CD14-positive monocyte (primary cell): ENCODE data around the gene GCG. TPM values are rescaled to one million over a fixed set of nuclear protein-coding genes. Genes with fewer than 3 reads are reported as not detected.

ENCODE experiments used
- DNase-seq, 3 donors: peaks; one replicate each; pipeline ENCODE4 v3.0.0-alpha.2; 2011 to 2022
- H2AFZ ChIP-seq: 2 replicates; pipeline ENCODE4 v1.6.0; 2012; ENCODE audit warnings: mild to moderate bottlenecking, low read depth, low read length, inconsistent platforms; ENCODE audit not compliant: insufficient read depth, poor library complexity, severe bottlenecking
- H3K27ac ChIP-seq, 2 donors: 1 replicate in 1 of 2; 2 replicates in 1 of 2; pipeline ENCODE4 v1.5.1; 2012 to 2013; ENCODE audit warnings: low read length in 2 of 2, control low read depth in 1 of 2, inconsistent platforms in 1 of 2, low read depth in 1 of 2, mild to moderate bottlenecking in 1 of 2
- H3K27me3 ChIP-seq, 2 donors: one replicate each; pipeline versions ENCODE4 v1.6.0 to v1.6.1; 2011 to 2013; ENCODE audit warnings: low read length in 2 of 2; ENCODE audit not compliant: control insufficient read depth in 2 of 2, insufficient read depth in 2 of 2
- H3K36me3 ChIP-seq, 2 donors: replicated peaks in 1 of 2; 1 replicate in 1 of 2; 2 replicates in 1 of 2; pipeline versions ENCODE4 v1.5.1 to v1.6.1; 2012 to 2013; ENCODE audit warnings: low read length in 2 of 2, control low read depth in 1 of 2, inconsistent platforms in 1 of 2, mild to moderate bottlenecking in 1 of 2; ENCODE audit not compliant: insufficient read depth in 2 of 2, control insufficient read depth in 1 of 2
- H3K4me1 ChIP-seq, 2 donors: 1 replicate in 1 of 2; 2 replicates in 1 of 2; pipeline versions ENCODE4 v1.5.1 to v1.6.1; 2012 to 2013; ENCODE audit warnings: low read length in 2 of 2, control low read depth in 1 of 2, inconsistent platforms in 1 of 2, mild to moderate bottlenecking in 1 of 2, moderate library complexity in 1 of 2; ENCODE audit not compliant: insufficient read depth in 2 of 2, control insufficient read depth in 1 of 2
- H3K4me2 ChIP-seq: replicated peaks from 2 replicates; pipeline ENCODE3; 2012; ENCODE audit warnings: low read length, moderate library complexity, mild to moderate bottlenecking; ENCODE audit not compliant: poor library complexity, severe bottlenecking; ENCODE audit errors: extremely low read depth
- H3K4me3 ChIP-seq, 3 experiments: fragments of 200-600 bp in 1 of 3; sonication (generic) in 1 of 3; replicated peaks in 1 of 3; 1 replicate in 2 of 3; 2 replicates in 1 of 3; pipeline ENCODE4 v1.5.1; 2011 to 2013; ENCODE audit warnings: low read length in 3 of 3, mild to moderate bottlenecking in 3 of 3, control low read depth in 2 of 3, low read depth in 2 of 3, inconsistent platforms in 1 of 3, moderate library complexity in 1 of 3
- H3K79me2 ChIP-seq: 2 replicates; pipeline ENCODE4 v1.6.0; 2012; ENCODE audit warnings: mild to moderate bottlenecking, control low read depth, inconsistent platforms, low read length, moderate library complexity; ENCODE audit not compliant: insufficient read depth
- H3K9ac ChIP-seq: 2 replicates; pipeline ENCODE4 v1.6.0; 2017; ENCODE audit warnings: low read length, mild to moderate bottlenecking; ENCODE audit not compliant: insufficient read depth, poor library complexity, severe bottlenecking
- H3K9me3 ChIP-seq, 2 donors: replicated peaks in 1 of 2; 1 replicate in 1 of 2; 2 replicates in 1 of 2; pipeline versions ENCODE4 v1.5.1 to v1.6.1; 2012 to 2013; ENCODE audit warnings: low read length in 2 of 2, control low read depth in 1 of 2; ENCODE audit not compliant: control insufficient read depth in 1 of 2, insufficient read depth in 1 of 2
- H4K20me1 ChIP-seq: 2 replicates; pipeline ENCODE4 v1.6.0; 2012; ENCODE audit warnings: mild to moderate bottlenecking, low read length, control low read depth, moderate library complexity; ENCODE audit not compliant: insufficient read depth
- H3K27ac Mint-ChIP-seq, 7 donors: one replicate each; pipeline ENCODE4 v1.8.0; 2020; ENCODE audit warnings: mild to moderate bottlenecking in 7 of 7, mixed read lengths in 7 of 7, moderate library complexity in 6 of 7, inconsistent platforms in 2 of 7
- H3K27me3 Mint-ChIP-seq, 3 donors: one replicate each; pipeline ENCODE4 v1.8.0; 2021 to 2022; ENCODE audit warnings: low read depth in 3 of 3, mild to moderate bottlenecking in 3 of 3, mixed read lengths in 3 of 3, moderate library complexity in 3 of 3, inconsistent platforms in 1 of 3
- H3K36me3 Mint-ChIP-seq, 2 donors: one replicate each; pipeline ENCODE4 v1.8.0; 2020; ENCODE audit warnings: mixed read lengths in 2 of 2, inconsistent platforms in 1 of 2, mild to moderate bottlenecking in 1 of 2
- H3K4me1 Mint-ChIP-seq: one replicate; pipeline ENCODE4 v1.8.0; 2020; ENCODE audit warnings: mild to moderate bottlenecking, mixed read lengths
- H3K4me3 Mint-ChIP-seq, 2 donors: one replicate each; pipeline ENCODE4 v1.8.0; 2020; ENCODE audit warnings: mild to moderate bottlenecking in 2 of 2, mixed read lengths in 2 of 2, moderate library complexity in 1 of 2
- H3K9me3 Mint-ChIP-seq, 7 donors: one replicate each; pipeline ENCODE4 v1.8.0; 2020 to 2022; ENCODE audit warnings: mixed read lengths in 7 of 7, mild to moderate bottlenecking in 6 of 7, moderate library complexity in 6 of 7, inconsistent platforms in 2 of 7
- CTCF ChIP-seq: fragments of 200-600 bp; IDR thresholded peaks from one replicate; pipeline ENCODE4 v1.8.0; 2022; ENCODE audit warnings: antibody characterized with exemption, mild to moderate bottlenecking
- WGBS: methylation state at CpG from one replicate; pipeline ENCODE4 v1.1.5; 2013; ENCODE audit warnings: missing lambda C conversion rate; ENCODE audit not compliant: insufficient coverage; 5-methylcytosine and 5-hydroxymethylcytosine counted together
- intact Hi-C, 2 donors: fragments of 100-400 bp; cut with micrococcal nuclease; formaldehyde crosslinking; loops; one replicate each; pipeline versions ENCODE4 v1.15.0 to v1.15.1; 2023
- polyA plus RNA-seq, 3 donors: library from polyadenylated mRNA; depleted of rRNA in 1 of 3; unstranded in 2 of 3; stranded (reverse) in 1 of 3; fragments of 300-500 nt in 2 of 3; fragments of >200 nt in 1 of 3; fragmentation: Illumina TruSeq in 2 of 3; gene quantifications; 1 replicate in 2 of 3; 2 replicates in 1 of 3; pipeline ENCODE4 v1.2.3, GENCODE V29; 2012 to 2021

The GCG gene
- polyA plus RNA-seq, 3 donors, result not detected

GRCh38 chr2:162126527-162126926, 25.5 kb downstream of the GCG start:
- H3K4me3 Mint-ChIP-seq, result no peak overlapping the region
- Histone ChIP-seq H3K4me3 (no peak overlapping the region), H3K79me2 (no peaks in the 10 kb centered on the region), H3K4me2 (no peak overlapping the region), H3K36me3 (no peaks in the 10 kb centered on the region), H4K20me1 (no peaks in the 10 kb centered on the region), H2AFZ (no peak overlapping the region), H3K9me3 (no peaks in the 10 kb centered on the region), H3K27ac (peak overlapping the region in 1 of 2 donors; percentile 23), H3K9ac (no peak overlapping the region), H3K4me1 (peaks cover 16 to 17% of the 10 kb centered on the region in 2 donors), H3K27me3 (no peaks in the 10 kb centered on the region)
- no peak for TF ChIP-seq CTCF
- no peak for DNase-seq
- no CpG with 5 or more reads among the region's 2 CpGs for WGBS
- peak overlapping the region; percentile 16 to 84 (median 59) for H3K27ac Mint-ChIP-seq
- no peaks in the 10 kb centered on the region for H3K36me3 Mint-ChIP-seq
- H3K9me3 Mint-ChIP-seq, result no peaks in the 10 kb centered on the region
- H3K4me1 Mint-ChIP-seq, result peaks cover 13% of the 10 kb centered on the region
- H3K27me3 Mint-ChIP-seq, result peaks cover 0 to 3% (median 0%) of the 10 kb centered on the region in 3 donors
- intact Hi-C loops, result loop anchor here in 1 of 2 donors (5.0 kb wide), 1 partner anchor 114 kb away; no protein-coding TSS in a partner anchor

GRCh38 chr2:162126111-162126519, 25.9 kb downstream of the GCG start:
- Histone ChIP-seq H3K9me3 (no peaks in the 10 kb centered on the region), H3K4me3 (no peak overlapping the region), H2AFZ (no peak overlapping the region), H3K4me1 (peaks cover 16 to 17% of the 10 kb centered on the region in 2 donors), H4K20me1 (no peaks in the 10 kb centered on the region), H3K9ac (no peak overlapping the region), H3K27me3 (no peaks in the 10 kb centered on the region), H3K27ac (peak overlapping the region in 1 of 2 donors; percentile 23), H3K79me2 (no peaks in the 10 kb centered on the region), H3K4me2 (no peak overlapping the region), H3K36me3 (no peaks in the 10 kb centered on the region)
- DNase-seq, result peak; percentile 53 to 67 (median 65)
- H3K27ac Mint-ChIP-seq, result peak overlapping the region in 5 of 7 donors; percentile 29 to 76 (median 59)
- H3K36me3 Mint-ChIP-seq, result no peaks in the 10 kb centered on the region
- intact Hi-C loops, result loop anchor here in 1 of 2 donors (5.0 kb wide), 1 partner anchor 114 kb away; no protein-coding TSS in a partner anchor
- no CpG with 5 or more reads among the region's 1 CpG for whole genome bisulfite sequencing
- H3K4me1 Mint-ChIP-seq, result peaks cover 13% of the 10 kb centered on the region
- H3K4me3 Mint-ChIP-seq, result no peak overlapping the region
- TF ChIP-seq CTCF, result no peak
- H3K9me3 Mint-ChIP-seq, result no peaks in the 10 kb centered on the region
- H3K27me3 Mint-ChIP-seq, result peaks cover 0 to 3% (median 0%) of the 10 kb centered on the region in 3 donors
